22Rv1 (cell line): ENCODE results near the gene GLRA1.

Experiments
- ZFX ChIP-seq: fragments of 450-650 bp; IDR thresholded peaks from 2 replicates; pipeline ENCODE4 v1.6.1; 2017; ENCODE audit warnings: antibody characterized with exemption, borderline replicate concordance
- TF ChIP-seq, protein P1 (sequence below): fragments of 450-650 bp; IDR thresholded peaks from 2 replicates; pipeline ENCODE4 v1.5.1; 2017; ENCODE audit warnings: mild to moderate bottlenecking

DNA sequence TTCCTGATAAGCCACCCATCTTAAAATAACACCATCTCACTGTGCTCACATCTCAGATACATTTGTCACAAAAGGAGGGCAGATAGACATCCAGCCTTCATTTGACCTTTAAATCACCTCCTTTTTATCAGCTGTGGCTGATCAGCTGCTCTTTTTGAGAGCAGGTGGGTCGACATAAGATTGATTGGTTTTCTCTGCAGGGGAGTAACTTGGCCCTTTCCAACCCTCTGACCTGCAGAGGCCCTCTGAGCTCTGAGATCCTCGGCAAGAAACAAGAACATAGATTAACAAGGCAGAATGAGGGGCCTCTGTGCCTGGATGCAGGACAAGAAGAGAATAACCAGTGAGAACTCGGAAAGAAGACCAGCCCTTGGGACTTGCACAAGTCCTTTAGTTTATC is 33.5 kb upstream of the GLRA1 start:
- TF ChIP-seq, protein P1, sequence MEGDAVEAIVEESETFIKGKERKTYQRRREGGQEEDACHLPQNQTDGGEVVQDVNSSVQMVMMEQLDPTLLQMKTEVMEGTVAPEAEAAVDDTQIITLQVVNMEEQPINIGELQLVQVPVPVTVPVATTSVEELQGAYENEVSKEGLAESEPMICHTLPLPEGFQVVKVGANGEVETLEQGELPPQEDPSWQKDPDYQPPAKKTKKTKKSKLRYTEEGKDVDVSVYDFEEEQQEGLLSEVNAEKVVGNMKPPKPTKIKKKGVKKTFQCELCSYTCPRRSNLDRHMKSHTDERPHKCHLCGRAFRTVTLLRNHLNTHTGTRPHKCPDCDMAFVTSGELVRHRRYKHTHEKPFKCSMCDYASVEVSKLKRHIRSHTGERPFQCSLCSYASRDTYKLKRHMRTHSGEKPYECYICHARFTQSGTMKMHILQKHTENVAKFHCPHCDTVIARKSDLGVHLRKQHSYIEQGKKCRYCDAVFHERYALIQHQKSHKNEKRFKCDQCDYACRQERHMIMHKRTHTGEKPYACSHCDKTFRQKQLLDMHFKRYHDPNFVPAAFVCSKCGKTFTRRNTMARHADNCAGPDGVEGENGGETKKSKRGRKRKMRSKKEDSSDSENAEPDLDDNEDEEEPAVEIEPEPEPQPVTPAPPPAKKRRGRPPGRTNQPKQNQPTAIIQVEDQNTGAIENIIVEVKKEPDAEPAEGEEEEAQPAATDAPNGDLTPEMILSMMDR, result no peak
- no peak for TF ChIP-seq ZFX
